ENCODE data around the gene CEP162.

GRCh38 chr6:84258866-84259265, 31.4 kb upstream of the CEP162 start:
- TF ChIP-seq EZH2 (IDR thresholded peaks at IDR 0.05; ENCODE audit: low read length, missing control alignments), result no peak
- no peak for TF ChIP-seq CTCF (conservative IDR thresholded peaks at IDR 0.05 in 1 of 2, IDR thresholded peaks at IDR 0.05 in 1 of 2; ENCODE audit: low read depth in 1 of 2, low read length in 2 of 2)

Measured in fibroblast of lung (primary cell).